SK-N-SH treated with all-trans-retinoic acid at 6 μM for 48 hours (cell line): Measurements from ENCODE around the gene CD28.
"Not testable (repeated sequence)": the region's sequence is repeated elsewhere in the genome, so short reads cannot be mapped to it uniquely, and the experiment has no call there.

Source experiments
- RARB ChIP-seq: fragments of 250-450 bp; sonication (Bioruptor Pico); IDR thresholded peaks from 2 replicates; pipeline ENCODE4 v1.8.0; 2021; ENCODE audit warnings: mild to moderate bottlenecking, moderate library complexity
- TCF4 ChIP-seq: fragments of 250-450 bp; sonication (Bioruptor Pico); IDR thresholded peaks from 2 replicates; pipeline ENCODE4 v1.8.0; 2021; ENCODE audit warnings: mild to moderate bottlenecking, moderate library complexity, borderline replicate concordance
- ZFP3 ChIP-seq: fragments of 250-450 bp; sonication (Bioruptor Pico); IDR thresholded peaks from 2 replicates; pipeline ENCODE4 v1.5.0; 2020; ENCODE audit warnings: mild to moderate bottlenecking, moderate library complexity
- ZNF565 ChIP-seq: fragments of 450-650 bp; formaldehyde crosslinking; conservative IDR thresholded peaks from 2 replicates; pipeline ENCODE4 v1.5.0; 2020; ENCODE audit warnings: low read depth, mild to moderate bottlenecking, moderate library complexity
- TF ChIP-seq, protein P1 (sequence below): fragments of 250-450 bp; sonication (Bioruptor Pico); IDR thresholded peaks from 2 replicates; pipeline ENCODE4 v1.5.1; 2020; ENCODE audit warnings: low read depth, mild to moderate bottlenecking, moderate library complexity
- TF ChIP-seq, protein P2 (sequence below): fragments of 250-450 bp; sonication (Bioruptor Pico); IDR thresholded peaks from 2 replicates; pipeline ENCODE4 v1.5.0; 2020; ENCODE audit warnings: mild to moderate bottlenecking, moderate library complexity
- TF ChIP-seq, protein P3 (sequence below): fragments of 250-450 bp; sonication (Bioruptor Pico); IDR thresholded peaks from 2 replicates; pipeline ENCODE4 v1.8.0; 2020; ENCODE audit warnings: mild to moderate bottlenecking, moderate library complexity, borderline replicate concordance

DNA sequence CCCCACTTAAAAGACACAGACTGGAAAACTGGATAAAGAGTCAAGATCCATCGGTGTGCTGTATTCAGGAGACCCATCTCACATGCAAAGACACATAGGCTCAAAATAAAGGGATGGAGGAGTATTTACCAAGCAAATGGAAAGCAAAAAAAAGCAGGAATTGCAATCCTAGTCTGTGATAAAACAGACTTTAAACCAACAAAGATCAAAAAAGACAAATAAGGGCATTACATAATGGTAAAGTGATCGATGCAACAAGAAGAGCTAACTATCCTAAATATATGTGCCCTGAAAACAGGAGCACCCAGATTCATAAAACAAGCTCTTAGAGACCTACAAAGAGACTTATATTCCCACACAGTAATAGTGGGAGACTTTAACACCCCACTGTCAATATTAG, 8.7 kb upstream of the CD28 start:
- not testable (repeated sequence) for TF ChIP-seq ZNF565 (CRISPR knock-in tag); RARB; TCF4 (CRISPR knock-in tag); ZFP3 (CRISPR knock-in tag)
- TF ChIP-seq, protein P1, sequence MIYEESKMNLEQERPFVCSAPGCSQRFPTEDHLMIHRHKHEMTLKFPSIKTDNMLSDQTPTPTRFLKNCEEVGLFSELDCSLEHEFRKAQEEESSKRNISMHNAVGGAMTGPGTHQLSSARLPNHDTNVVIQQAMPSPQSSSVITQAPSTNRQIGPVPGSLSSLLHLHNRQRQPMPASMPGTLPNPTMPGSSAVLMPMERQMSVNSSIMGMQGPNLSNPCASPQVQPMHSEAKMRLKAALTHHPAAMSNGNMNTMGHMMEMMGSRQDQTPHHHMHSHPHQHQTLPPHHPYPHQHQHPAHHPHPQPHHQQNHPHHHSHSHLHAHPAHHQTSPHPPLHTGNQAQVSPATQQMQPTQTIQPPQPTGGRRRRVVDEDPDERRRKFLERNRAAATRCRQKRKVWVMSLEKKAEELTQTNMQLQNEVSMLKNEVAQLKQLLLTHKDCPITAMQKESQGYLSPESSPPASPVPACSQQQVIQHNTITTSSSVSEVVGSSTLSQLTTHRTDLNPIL: not testable (repeated sequence)
- TF ChIP-seq, protein P2, sequence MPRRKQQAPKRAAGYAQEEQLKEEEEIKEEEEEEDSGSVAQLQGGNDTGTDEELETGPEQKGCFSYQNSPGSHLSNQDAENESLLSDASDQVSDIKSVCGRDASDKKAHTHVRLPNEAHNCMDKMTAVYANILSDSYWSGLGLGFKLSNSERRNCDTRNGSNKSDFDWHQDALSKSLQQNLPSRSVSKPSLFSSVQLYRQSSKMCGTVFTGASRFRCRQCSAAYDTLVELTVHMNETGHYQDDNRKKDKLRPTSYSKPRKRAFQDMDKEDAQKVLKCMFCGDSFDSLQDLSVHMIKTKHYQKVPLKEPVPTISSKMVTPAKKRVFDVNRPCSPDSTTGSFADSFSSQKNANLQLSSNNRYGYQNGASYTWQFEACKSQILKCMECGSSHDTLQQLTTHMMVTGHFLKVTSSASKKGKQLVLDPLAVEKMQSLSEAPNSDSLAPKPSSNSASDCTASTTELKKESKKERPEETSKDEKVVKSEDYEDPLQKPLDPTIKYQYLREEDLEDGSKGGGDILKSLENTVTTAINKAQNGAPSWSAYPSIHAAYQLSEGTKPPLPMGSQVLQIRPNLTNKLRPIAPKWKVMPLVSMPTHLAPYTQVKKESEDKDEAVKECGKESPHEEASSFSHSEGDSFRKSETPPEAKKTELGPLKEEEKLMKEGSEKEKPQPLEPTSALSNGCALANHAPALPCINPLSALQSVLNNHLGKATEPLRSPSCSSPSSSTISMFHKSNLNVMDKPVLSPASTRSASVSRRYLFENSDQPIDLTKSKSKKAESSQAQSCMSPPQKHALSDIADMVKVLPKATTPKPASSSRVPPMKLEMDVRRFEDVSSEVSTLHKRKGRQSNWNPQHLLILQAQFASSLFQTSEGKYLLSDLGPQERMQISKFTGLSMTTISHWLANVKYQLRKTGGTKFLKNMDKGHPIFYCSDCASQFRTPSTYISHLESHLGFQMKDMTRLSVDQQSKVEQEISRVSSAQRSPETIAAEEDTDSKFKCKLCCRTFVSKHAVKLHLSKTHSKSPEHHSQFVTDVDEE (CRISPR knock-in tag): not testable (repeated sequence)
- TF ChIP-seq, protein P3, sequence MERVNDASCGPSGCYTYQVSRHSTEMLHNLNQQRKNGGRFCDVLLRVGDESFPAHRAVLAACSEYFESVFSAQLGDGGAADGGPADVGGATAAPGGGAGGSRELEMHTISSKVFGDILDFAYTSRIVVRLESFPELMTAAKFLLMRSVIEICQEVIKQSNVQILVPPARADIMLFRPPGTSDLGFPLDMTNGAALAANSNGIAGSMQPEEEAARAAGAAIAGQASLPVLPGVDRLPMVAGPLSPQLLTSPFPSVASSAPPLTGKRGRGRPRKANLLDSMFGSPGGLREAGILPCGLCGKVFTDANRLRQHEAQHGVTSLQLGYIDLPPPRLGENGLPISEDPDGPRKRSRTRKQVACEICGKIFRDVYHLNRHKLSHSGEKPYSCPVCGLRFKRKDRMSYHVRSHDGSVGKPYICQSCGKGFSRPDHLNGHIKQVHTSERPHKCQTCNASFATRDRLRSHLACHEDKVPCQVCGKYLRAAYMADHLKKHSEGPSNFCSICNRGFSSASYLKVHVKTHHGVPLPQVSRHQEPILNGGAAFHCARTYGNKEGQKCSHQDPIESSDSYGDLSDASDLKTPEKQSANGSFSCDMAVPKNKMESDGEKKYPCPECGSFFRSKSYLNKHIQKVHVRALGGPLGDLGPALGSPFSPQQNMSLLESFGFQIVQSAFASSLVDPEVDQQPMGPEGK (CRISPR knock-in tag): not testable (repeated sequence)
